HepG2 (cell line): ENCODE data around the gene CENPP. TPM values are rescaled to one million over a fixed set of nuclear protein-coding genes. Genes with fewer than 3 reads are reported as not detected.

Experiments
- CCAR2 ChIP-seq: fragments of 200-400 bp; formaldehyde crosslinking; optimal IDR thresholded peaks from 2 replicates; pipeline ENCODE3; 2018; ENCODE audit warnings: low read depth, mild to moderate bottlenecking, low read length, moderate library complexity
- DNMT1 ChIP-seq: sonication (generic); formaldehyde crosslinking; IDR thresholded peaks from 2 replicates; pipeline ENCODE4 v1.5.1; 2020; ENCODE audit warnings: mild to moderate bottlenecking, missing genetic modification reagents
- FOSL1 ChIP-seq: sonication (generic); formaldehyde crosslinking; IDR thresholded peaks from 2 replicates; pipeline ENCODE4 v1.9.0; 2021; ENCODE audit warnings: missing genetic modification reagents, borderline replicate concordance
- KAT7 ChIP-seq: IDR thresholded peaks from 2 replicates; pipeline ENCODE4 v1.6.1; 2018; ENCODE audit warnings: borderline replicate concordance, missing compliant biosample characterization
- MED1 ChIP-seq: sonication (generic); formaldehyde crosslinking; IDR thresholded peaks from 2 replicates; pipeline ENCODE4 v1.4.0; 2020; ENCODE audit warnings: missing genetic modification reagents
- NFE2L1 ChIP-seq: sonication (generic); formaldehyde crosslinking; IDR thresholded peaks from 2 replicates; pipeline ENCODE4 v1.4.0; 2020; ENCODE audit warnings: missing genetic modification reagents, mild to moderate bottlenecking, borderline replicate concordance
- TAF15 ChIP-seq: fragments of 200-400 bp; formaldehyde crosslinking; IDR thresholded peaks from one replicate; pipeline ENCODE4 v1.6.1; 2018; ENCODE audit warnings: mild to moderate bottlenecking, low read depth, low read length; ENCODE audit not compliant: poor library complexity, severe bottlenecking
- ZFP36L2 ChIP-seq: sonication (generic); formaldehyde crosslinking; IDR thresholded peaks from 2 replicates; pipeline ENCODE4 v1.4.0; 2020; ENCODE audit warnings: missing genetic modification reagents
- ZNF235 ChIP-seq: sonication (generic); formaldehyde crosslinking; IDR thresholded peaks from 2 replicates; pipeline ENCODE4 v1.8.1; 2023; ENCODE audit warnings: mild to moderate bottlenecking, missing genetic modification reagents, borderline replicate concordance
- ZNF430 ChIP-seq: sonication (generic); formaldehyde crosslinking; IDR thresholded peaks from 2 replicates; pipeline ENCODE4 v1.9.0; 2021; ENCODE audit warnings: mild to moderate bottlenecking, missing genetic modification reagents
- ZNF543 ChIP-seq: sonication (generic); formaldehyde crosslinking; IDR thresholded peaks from 2 replicates; pipeline ENCODE4 v1.4.0; 2020; ENCODE audit warnings: mild to moderate bottlenecking, missing genetic modification reagents
- polyA plus RNA-seq, 8 experiments: library from polyadenylated mRNA; depleted of rRNA in 3 of 8; stranded (reverse) in 7 of 8; unstranded in 1 of 8; fragments of >200 nt; fragmentation: Illumina TruSeq in 4 of 8; extraction: Trizol in 4 of 8; gene quantifications; 2 replicates each; pipeline versions ENCODE4 v1.2.1 to v1.2.3, GENCODE V29; 2011 to 2016; ENCODE audit warnings: low read depth in 4 of 8, missing spikeins in 1 of 8, mixed read lengths in 1 of 8; ENCODE audit not compliant: insufficient read depth in 1 of 8
- total RNA-seq, 5 experiments: library from RNA; depleted of rRNA; stranded (reverse); fragments of >200 nt; fragmentation: Illumina TruSeq; extraction: Trizol; gene quantifications; 2 replicates each; pipeline ENCODE4 v1.2.3, GENCODE V29; 2016; ENCODE audit warnings: low read depth in 1 of 5
- TF ChIP-seq, protein P1 (sequence below), 2 experiments: sonication (generic) in 1 of 2; formaldehyde crosslinking in 1 of 2; IDR thresholded peaks; 2 replicates each; pipeline versions ENCODE4 v1.6.1 to v1.9.0; 2014 to 2022; ENCODE audit warnings: antibody characterized with exemption in 1 of 2, borderline replicate concordance in 1 of 2, inconsistent platforms in 1 of 2, low read depth in 1 of 2, missing genetic modification reagents in 1 of 2
- TF ChIP-seq, protein P2 (sequence below): sonication (generic); formaldehyde crosslinking; IDR thresholded peaks from 2 replicates; pipeline ENCODE4 v1.4.0; 2020; ENCODE audit warnings: missing genetic modification reagents, mild to moderate bottlenecking, borderline replicate concordance
- TF ChIP-seq, protein P3 (sequence below): sonication (generic); formaldehyde crosslinking; IDR thresholded peaks from 2 replicates; pipeline ENCODE4 v1.4.0; 2020; ENCODE audit warnings: missing genetic modification reagents
- TF ChIP-seq, protein P4 (sequence below), 2 experiments: sonication (generic) in 1 of 2; formaldehyde crosslinking in 1 of 2; IDR thresholded peaks; 2 replicates each; pipeline versions ENCODE4 v1.5.1 to v1.6.1; 2011 to 2020; ENCODE audit warnings: borderline replicate concordance in 1 of 2, low read depth in 1 of 2, low read length in 1 of 2, mild to moderate bottlenecking in 1 of 2, missing genetic modification reagents in 1 of 2, moderate library complexity in 1 of 2

The CENPP gene
- total and polyA plus RNA-seq, 2 of the 13 experiments (the other 11 are each of a cell fraction or from before 2014, with no cell fraction given): 2.0 to 11.4 TPM

DNA sequence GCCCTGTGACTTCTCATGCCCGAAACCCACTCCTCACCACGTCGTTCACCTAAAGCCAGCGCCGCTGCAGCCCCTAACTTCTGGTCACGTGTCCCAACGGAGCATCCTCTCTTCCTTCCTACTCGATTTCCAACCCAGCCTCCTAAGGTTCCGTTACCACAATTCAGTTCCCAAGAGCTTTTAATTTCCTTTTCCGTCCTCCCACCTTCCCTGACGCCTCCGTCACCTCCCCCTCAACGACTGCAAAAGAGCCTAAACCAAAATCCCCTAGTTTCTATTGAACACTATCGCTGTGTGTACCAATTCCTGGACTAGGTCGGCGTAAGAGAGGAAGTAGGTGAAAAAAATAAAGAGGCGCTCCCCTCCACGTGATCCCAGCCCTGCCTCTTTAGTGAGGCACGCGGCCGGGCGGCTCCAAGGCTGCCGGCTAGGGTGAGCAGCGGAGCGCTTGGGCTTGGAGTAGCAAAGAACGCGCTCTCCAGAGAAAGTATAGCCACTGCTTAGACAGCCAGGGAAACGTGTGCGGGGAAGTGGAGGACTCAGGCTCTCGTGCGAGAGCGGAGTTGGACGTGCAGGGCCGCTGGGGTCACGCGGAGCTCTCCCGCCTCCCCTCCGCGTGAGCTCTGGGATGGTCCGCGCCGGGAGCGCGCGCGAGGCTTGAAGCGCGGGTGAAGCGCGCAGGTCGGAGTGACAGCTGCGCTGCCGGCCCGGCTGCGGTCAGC lies at the start of gene CENPP, which contains the start of gene NOL8 (continued):
- TF ChIP-seq, protein P1, sequence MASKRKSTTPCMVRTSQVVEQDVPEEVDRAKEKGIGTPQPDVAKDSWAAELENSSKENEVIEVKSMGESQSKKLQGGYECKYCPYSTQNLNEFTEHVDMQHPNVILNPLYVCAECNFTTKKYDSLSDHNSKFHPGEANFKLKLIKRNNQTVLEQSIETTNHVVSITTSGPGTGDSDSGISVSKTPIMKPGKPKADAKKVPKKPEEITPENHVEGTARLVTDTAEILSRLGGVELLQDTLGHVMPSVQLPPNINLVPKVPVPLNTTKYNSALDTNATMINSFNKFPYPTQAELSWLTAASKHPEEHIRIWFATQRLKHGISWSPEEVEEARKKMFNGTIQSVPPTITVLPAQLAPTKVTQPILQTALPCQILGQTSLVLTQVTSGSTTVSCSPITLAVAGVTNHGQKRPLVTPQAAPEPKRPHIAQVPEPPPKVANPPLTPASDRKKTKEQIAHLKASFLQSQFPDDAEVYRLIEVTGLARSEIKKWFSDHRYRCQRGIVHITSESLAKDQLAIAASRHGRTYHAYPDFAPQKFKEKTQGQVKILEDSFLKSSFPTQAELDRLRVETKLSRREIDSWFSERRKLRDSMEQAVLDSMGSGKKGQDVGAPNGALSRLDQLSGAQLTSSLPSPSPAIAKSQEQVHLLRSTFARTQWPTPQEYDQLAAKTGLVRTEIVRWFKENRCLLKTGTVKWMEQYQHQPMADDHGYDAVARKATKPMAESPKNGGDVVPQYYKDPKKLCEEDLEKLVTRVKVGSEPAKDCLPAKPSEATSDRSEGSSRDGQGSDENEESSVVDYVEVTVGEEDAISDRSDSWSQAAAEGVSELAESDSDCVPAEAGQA (IDR thresholded peaks at IDR 0.05; ENCODE audit: low read depth): no peak; the same call in 1 of the 2 replicates
- TF ChIP-seq, protein P1 (CRISPR knock-in tag; IDR thresholded peaks at IDR 0.05; ENCODE audit: borderline replicate concordance): no peak
- TF ChIP-seq CCAR2 (no peak), ZNF235 (CRISPR knock-in tag) (peak; percentile 97; the same call in 1 of the 2 replicates), MED1 (peak; percentile 51), ZFP36L2 (CRISPR knock-in tag) (no peak), NFE2L1 (CRISPR knock-in tag) (no peak), FOSL1 (CRISPR knock-in tag) (no peak), TAF15 (no peak), ZNF430 (CRISPR knock-in tag) (peak; percentile 82), KAT7 (CRISPR knock-in tag) (no peak), ZNF543 (no peak), DNMT1 (CRISPR knock-in tag) (no peak)
- TF ChIP-seq, protein P2, sequence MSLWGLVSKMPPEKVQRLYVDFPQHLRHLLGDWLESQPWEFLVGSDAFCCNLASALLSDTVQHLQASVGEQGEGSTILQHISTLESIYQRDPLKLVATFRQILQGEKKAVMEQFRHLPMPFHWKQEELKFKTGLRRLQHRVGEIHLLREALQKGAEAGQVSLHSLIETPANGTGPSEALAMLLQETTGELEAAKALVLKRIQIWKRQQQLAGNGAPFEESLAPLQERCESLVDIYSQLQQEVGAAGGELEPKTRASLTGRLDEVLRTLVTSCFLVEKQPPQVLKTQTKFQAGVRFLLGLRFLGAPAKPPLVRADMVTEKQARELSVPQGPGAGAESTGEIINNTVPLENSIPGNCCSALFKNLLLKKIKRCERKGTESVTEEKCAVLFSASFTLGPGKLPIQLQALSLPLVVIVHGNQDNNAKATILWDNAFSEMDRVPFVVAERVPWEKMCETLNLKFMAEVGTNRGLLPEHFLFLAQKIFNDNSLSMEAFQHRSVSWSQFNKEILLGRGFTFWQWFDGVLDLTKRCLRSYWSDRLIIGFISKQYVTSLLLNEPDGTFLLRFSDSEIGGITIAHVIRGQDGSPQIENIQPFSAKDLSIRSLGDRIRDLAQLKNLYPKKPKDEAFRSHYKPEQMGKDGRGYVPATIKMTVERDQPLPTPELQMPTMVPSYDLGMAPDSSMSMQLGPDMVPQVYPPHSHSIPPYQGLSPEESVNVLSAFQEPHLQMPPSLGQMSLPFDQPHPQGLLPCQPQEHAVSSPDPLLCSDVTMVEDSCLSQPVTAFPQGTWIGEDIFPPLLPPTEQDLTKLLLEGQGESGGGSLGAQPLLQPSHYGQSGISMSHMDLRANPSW (CRISPR knock-in tag): peak; percentile 75; the same call in 1 of the 2 replicates
- TF ChIP-seq, protein P3, sequence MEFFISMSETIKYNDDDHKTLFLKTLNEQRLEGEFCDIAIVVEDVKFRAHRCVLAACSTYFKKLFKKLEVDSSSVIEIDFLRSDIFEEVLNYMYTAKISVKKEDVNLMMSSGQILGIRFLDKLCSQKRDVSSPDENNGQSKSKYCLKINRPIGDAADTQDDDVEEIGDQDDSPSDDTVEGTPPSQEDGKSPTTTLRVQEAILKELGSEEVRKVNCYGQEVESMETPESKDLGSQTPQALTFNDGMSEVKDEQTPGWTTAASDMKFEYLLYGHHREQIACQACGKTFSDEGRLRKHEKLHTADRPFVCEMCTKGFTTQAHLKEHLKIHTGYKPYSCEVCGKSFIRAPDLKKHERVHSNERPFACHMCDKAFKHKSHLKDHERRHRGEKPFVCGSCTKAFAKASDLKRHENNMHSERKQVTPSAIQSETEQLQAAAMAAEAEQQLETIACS (CRISPR knock-in tag): peak; percentile 91
- TF ChIP-seq, protein P4, sequence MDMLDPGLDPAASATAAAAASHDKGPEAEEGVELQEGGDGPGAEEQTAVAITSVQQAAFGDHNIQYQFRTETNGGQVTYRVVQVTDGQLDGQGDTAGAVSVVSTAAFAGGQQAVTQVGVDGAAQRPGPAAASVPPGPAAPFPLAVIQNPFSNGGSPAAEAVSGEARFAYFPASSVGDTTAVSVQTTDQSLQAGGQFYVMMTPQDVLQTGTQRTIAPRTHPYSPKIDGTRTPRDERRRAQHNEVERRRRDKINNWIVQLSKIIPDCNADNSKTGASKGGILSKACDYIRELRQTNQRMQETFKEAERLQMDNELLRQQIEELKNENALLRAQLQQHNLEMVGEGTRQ (IDR thresholded peaks at IDR 0.05; ENCODE audit: low read depth, low read length): peak; percentile 93
- TF ChIP-seq, protein P4 (CRISPR knock-in tag; IDR thresholded peaks at IDR 0.05; ENCODE audit: borderline replicate concordance): peak; percentile 99; the same call in 1 of the 2 replicates
